ENCODE data around the gene C3AR1.

DNA sequence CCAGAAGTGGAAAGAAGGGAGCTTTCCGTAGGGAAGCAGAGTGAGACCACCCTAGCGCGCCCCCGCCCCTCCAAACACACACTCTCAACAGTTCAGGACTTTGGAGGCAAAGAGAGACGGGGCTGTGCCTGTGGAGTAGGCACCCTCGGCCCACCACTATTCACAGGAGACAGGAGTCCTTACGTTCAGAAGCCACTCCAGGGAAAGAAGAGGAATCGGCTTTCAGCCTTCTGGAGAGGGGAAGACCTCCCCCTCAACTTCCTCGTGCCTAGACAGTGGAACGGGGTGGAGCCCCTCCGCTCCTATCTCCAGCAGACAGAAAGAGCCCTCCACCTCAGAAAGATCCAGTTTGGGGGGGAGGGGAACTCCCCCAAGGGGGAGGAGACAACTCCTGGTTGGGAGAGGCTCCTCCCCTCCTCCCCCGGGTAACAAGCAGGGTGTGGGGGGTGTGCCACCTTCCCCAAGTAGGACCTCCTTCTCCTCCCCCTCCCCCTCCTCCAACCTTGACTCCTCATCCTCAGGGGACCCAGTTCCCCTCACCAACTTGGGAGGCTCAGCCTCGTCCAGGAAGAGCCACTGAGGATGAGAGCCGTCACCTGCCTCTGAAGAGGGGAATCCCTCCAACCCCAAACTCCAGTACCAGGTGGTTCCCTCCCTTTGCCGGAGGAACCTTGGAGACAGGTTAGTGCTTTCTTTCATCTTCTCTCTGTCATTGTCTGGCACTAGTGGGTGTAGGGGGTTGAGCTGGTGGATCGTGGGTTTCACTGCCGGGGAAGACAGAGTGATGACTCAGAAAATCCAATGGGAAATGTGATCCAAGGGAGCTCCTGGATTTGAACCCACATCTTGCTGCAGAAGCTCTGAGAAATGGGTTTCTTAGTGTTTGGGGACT is 32.8 kb downstream of the C3AR1 start:
- TF ChIP-seq POLR2A (IDR thresholded peaks at IDR 0.05) (no peak), EP300 (IDR thresholded peaks at IDR 0.05) (no peak)
- TF ChIP-seq, protein P1, sequence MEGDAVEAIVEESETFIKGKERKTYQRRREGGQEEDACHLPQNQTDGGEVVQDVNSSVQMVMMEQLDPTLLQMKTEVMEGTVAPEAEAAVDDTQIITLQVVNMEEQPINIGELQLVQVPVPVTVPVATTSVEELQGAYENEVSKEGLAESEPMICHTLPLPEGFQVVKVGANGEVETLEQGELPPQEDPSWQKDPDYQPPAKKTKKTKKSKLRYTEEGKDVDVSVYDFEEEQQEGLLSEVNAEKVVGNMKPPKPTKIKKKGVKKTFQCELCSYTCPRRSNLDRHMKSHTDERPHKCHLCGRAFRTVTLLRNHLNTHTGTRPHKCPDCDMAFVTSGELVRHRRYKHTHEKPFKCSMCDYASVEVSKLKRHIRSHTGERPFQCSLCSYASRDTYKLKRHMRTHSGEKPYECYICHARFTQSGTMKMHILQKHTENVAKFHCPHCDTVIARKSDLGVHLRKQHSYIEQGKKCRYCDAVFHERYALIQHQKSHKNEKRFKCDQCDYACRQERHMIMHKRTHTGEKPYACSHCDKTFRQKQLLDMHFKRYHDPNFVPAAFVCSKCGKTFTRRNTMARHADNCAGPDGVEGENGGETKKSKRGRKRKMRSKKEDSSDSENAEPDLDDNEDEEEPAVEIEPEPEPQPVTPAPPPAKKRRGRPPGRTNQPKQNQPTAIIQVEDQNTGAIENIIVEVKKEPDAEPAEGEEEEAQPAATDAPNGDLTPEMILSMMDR (IDR thresholded peaks at IDR 0.05): no peak
